H9 (cell line): Measurements from ENCODE around the gene SCN5A. TPM values are rescaled to one million over a fixed set of nuclear protein-coding genes. Genes with fewer than 3 reads are reported as not detected.

ENCODE experiments used
- DNase-seq: peaks from one replicate; pipeline ENCODE4 v3.0.0-alpha.2; 2017
- H2AFZ ChIP-seq: one replicate; pipeline ENCODE4 v1.6.1; 2013; ENCODE audit warnings: mild to moderate bottlenecking, low read length, control low read depth, moderate library complexity
- H2AK5ac ChIP-seq: 2 replicates; pipeline ENCODE4 v1.6.1; 2013; ENCODE audit warnings: low read length, control low read depth, mixed read lengths; ENCODE audit not compliant: insufficient read length
- H2BK120ac ChIP-seq: one replicate; pipeline ENCODE4 v1.6.1; 2013; ENCODE audit warnings: low read depth, mild to moderate bottlenecking, low read length, control low read depth, inconsistent platforms; ENCODE audit not compliant: poor library complexity, severe bottlenecking
- H2BK12ac ChIP-seq: 2 replicates; pipeline ENCODE4 v1.6.1; 2013; ENCODE audit warnings: low read length, control low read depth, mixed read lengths, low read depth; ENCODE audit not compliant: insufficient read length
- H2BK15ac ChIP-seq: 2 replicates; pipeline ENCODE4 v1.6.1; 2013; ENCODE audit warnings: low read depth, low read length, control low read depth
- H2BK20ac ChIP-seq: one replicate; pipeline ENCODE4 v1.6.1; 2013; ENCODE audit warnings: low read depth, mild to moderate bottlenecking, low read length, control low read depth, inconsistent platforms; ENCODE audit not compliant: poor library complexity, severe bottlenecking
- H2BK5ac ChIP-seq: 2 replicates; pipeline ENCODE4 v1.6.1; 2013; ENCODE audit warnings: low read length, control low read depth, mixed read lengths; ENCODE audit not compliant: insufficient read length
- H3K14ac ChIP-seq: 2 replicates; pipeline ENCODE4 v1.6.1; 2013; ENCODE audit warnings: low read length, control low read depth; ENCODE audit not compliant: insufficient read depth
- H3K18ac ChIP-seq: 2 replicates; pipeline ENCODE4 v1.6.1; 2013; ENCODE audit warnings: low read depth, mild to moderate bottlenecking, mixed read lengths, low read length, control low read depth; ENCODE audit not compliant: insufficient read length
- H3K23ac ChIP-seq: 2 replicates; pipeline ENCODE4 v1.6.1; 2013; ENCODE audit warnings: low read length, control low read depth, mixed read lengths, low read depth; ENCODE audit not compliant: insufficient read length
- H3K23me2 ChIP-seq: 2 replicates; pipeline ENCODE4 v1.6.1; 2013; ENCODE audit warnings: low read depth, mild to moderate bottlenecking, mixed read lengths, low read length, control low read depth; ENCODE audit not compliant: insufficient read length, poor library complexity, severe bottlenecking
- H3K27ac ChIP-seq: 2 replicates; pipeline ENCODE4 v1.5.1; 2013; ENCODE audit warnings: low read length, control low read depth, mixed read lengths, low read depth; ENCODE audit not compliant: insufficient read length
- H3K27me3 ChIP-seq: 2 replicates; pipeline ENCODE4 v1.6.1; 2013; ENCODE audit warnings: low read length, control low read depth, inconsistent platforms; ENCODE audit not compliant: insufficient read depth
- H3K4ac ChIP-seq: 2 replicates; pipeline ENCODE4 v1.6.1; 2013; ENCODE audit warnings: low read depth, mild to moderate bottlenecking, control low read depth, inconsistent platforms, low read length, moderate library complexity
- H3K4me1 ChIP-seq: 2 replicates; pipeline ENCODE4 v1.6.1; 2013; ENCODE audit warnings: low read length, control low read depth, inconsistent platforms; ENCODE audit not compliant: insufficient read depth
- H3K4me2 ChIP-seq: 2 replicates; pipeline ENCODE4 v1.6.1; 2013; ENCODE audit warnings: low read length, control low read depth, mixed read lengths; ENCODE audit not compliant: insufficient read length, insufficient read depth
- H3K56ac ChIP-seq: 2 replicates; pipeline ENCODE4 v1.6.1; 2013; ENCODE audit warnings: low read depth, mild to moderate bottlenecking, mixed read lengths, low read length, control low read depth; ENCODE audit not compliant: insufficient read length
- H3K79me1 ChIP-seq: 2 replicates; pipeline ENCODE4 v1.6.1; 2013; ENCODE audit warnings: low read depth, mild to moderate bottlenecking, moderate library complexity, low read length, control low read depth, inconsistent platforms; ENCODE audit not compliant: insufficient read depth, poor library complexity, severe bottlenecking
- H3K79me2 ChIP-seq: 2 replicates; pipeline ENCODE4 v1.6.1; 2013; ENCODE audit warnings: low read length, control low read depth, inconsistent platforms; ENCODE audit not compliant: insufficient read depth
- H3K9ac ChIP-seq: 2 replicates; pipeline ENCODE4 v1.6.1; 2013; ENCODE audit warnings: low read length, control low read depth, mixed read lengths; ENCODE audit not compliant: insufficient read length; ENCODE audit errors: extremely low read depth
- H3K9me3 ChIP-seq: one replicate; pipeline ENCODE4 v1.6.1; 2013; ENCODE audit warnings: low read depth, low read length, inconsistent platforms; ENCODE audit not compliant: control insufficient read depth
- H3T11ph ChIP-seq: one replicate; pipeline ENCODE4 v1.6.1; 2013; ENCODE audit warnings: mild to moderate bottlenecking, low read length, control low read depth, inconsistent platforms
- H4K20me1 ChIP-seq: one replicate; pipeline ENCODE4 v1.6.1; 2013; ENCODE audit not compliant: control insufficient read depth, insufficient read length, insufficient read depth
- H4K5ac ChIP-seq: 2 replicates; pipeline ENCODE4 v1.6.1; 2013; ENCODE audit warnings: low read depth, mild to moderate bottlenecking, mixed read lengths, low read length, control low read depth; ENCODE audit not compliant: insufficient read length
- H4K8ac ChIP-seq: replicated peaks from 2 replicates; pipeline ENCODE4 v1.6.1; 2013; ENCODE audit warnings: low read length, control low read depth, mixed read lengths, low read depth; ENCODE audit not compliant: insufficient read length
- H4K91ac ChIP-seq: 2 replicates; pipeline ENCODE4 v1.6.1; 2013; ENCODE audit warnings: low read depth, mild to moderate bottlenecking, moderate library complexity, mixed read lengths, low read length, control low read depth; ENCODE audit not compliant: insufficient read length
- H3K27ac Mint-ChIP-seq, 3 experiments: 2 replicates in 2 of 3; 3 replicates in 1 of 3; pipeline ENCODE4 v1.8.0; 2020 to 2021; ENCODE audit warnings: mixed read lengths in 3 of 3, mild to moderate bottlenecking in 1 of 3, moderate library complexity in 1 of 3
- H3K27me3 Mint-ChIP-seq: 2 replicates; pipeline ENCODE4 v1.8.0; 2021; ENCODE audit warnings: low read depth, mild to moderate bottlenecking, moderate library complexity, mixed read lengths
- H3K36me3 Mint-ChIP-seq, 3 experiments: 2 replicates in 2 of 3; 3 replicates in 1 of 3; pipeline ENCODE4 v1.8.0; 2020 to 2021; ENCODE audit warnings: low read depth in 3 of 3, mixed read lengths in 3 of 3; ENCODE audit not compliant: insufficient read depth in 1 of 3
- H3K4me1 Mint-ChIP-seq, 2 experiments: 2 replicates each; pipeline ENCODE4 v1.8.0; 2020; ENCODE audit warnings: mixed read lengths in 2 of 2
- H3K4me3 Mint-ChIP-seq, 2 experiments: 2 replicates in 1 of 2; 3 replicates in 1 of 2; pipeline ENCODE4 v1.8.0; 2020 to 2021; ENCODE audit warnings: mild to moderate bottlenecking in 2 of 2, mixed read lengths in 2 of 2, moderate library complexity in 1 of 2
- H3K9me3 Mint-ChIP-seq, 2 experiments: 2 replicates in 1 of 2; 3 replicates in 1 of 2; pipeline ENCODE4 v1.8.0; 2020; ENCODE audit warnings: mild to moderate bottlenecking in 2 of 2, mixed read lengths in 2 of 2, moderate library complexity in 1 of 2
- whole genome bisulfite sequencing: extraction: QIAGEN DNeasy Blood & Tissue Kit; methylation state at CpG from one replicate; pipeline ENCODE4 v1.1.7; 2013; ENCODE audit warnings: missing lambda C conversion rate, low lambda C conversion rate, mixed read lengths; ENCODE audit not compliant: insufficient read length; ENCODE audit errors: extremely low coverage; 5-methylcytosine and 5-hydroxymethylcytosine counted together
- total RNA-seq: library from RNA; stranded (reverse); gene quantifications from 2 replicates; pipeline ENCODE4 v1.2.1, GENCODE V29; 2021
- TF ChIP-seq, protein P1 (sequence below): fragments of 200-600 bp; sonication (generic); conservative IDR thresholded peaks from 3 replicates; pipeline ENCODE4 v1.8.0; 2021; ENCODE audit warnings: antibody characterized with exemption, mild to moderate bottlenecking

SCN5A gene
- total RNA-seq, 1 experiment from 2014 or later: 6.5 TPM

DNA sequence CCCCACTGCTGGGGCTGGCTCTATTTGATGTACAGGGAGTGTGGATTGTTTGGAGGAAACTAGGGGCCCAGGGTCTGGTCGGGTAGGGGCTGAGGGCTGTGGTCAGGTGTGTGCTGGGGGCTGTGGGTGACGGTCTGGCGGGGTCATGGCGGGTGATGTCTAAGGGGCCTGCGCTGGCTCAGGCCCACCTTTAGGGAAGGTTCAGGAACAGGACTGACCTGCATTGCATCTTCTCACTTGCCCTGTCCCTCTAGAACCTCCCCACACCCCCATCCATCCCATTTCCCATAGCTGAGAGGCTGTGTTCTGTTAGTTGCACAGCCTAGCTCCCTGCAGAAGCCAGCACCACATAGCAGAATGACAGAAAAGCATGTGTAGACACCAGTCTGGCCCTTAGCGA lies 39.1 kb downstream of the SCN5A start:
- H3K79me1 ChIP-seq: no peaks in the 10 kb centered on the region
- H2AFZ ChIP-seq: no peak overlapping the region
- H4K91ac ChIP-seq: no peak overlapping the region
- H3K18ac ChIP-seq: no peak overlapping the region
- H2AK5ac ChIP-seq: no peak overlapping the region
- Mint-ChIP-seq H3K27me3 (peaks cover 2% of the 10 kb centered on the region; the same call in 1 of the 2 replicates), H3K9me3 (no peaks in the 10 kb centered on the region), H3K4me3 (no peak overlapping the region), H3K27ac (no peak overlapping the region; a peak in 2 of 7 replicates), H3K4me1 (0 out of 4 replicates have a peak, but pooled peaks cover 0 to 3% of the 10 kb centered on the region in 2 experiments), H3K36me3 (peaks cover 0 to 2% (median 0%) of the 10 kb centered on the region in 3 experiments; a peak in 2 of 7 replicates)
- no peak overlapping the region for H4K5ac ChIP-seq
- no peak overlapping the region for H3K56ac ChIP-seq
- H3K4me1 ChIP-seq: no peaks in the 10 kb centered on the region
- H2BK20ac ChIP-seq: no peak overlapping the region
- H2BK120ac ChIP-seq: no peak overlapping the region
- no peaks in the 10 kb centered on the region for H3K79me2 ChIP-seq
- H2BK12ac ChIP-seq: no peak overlapping the region
- H3K9me3 ChIP-seq: no peaks in the 10 kb centered on the region
- H3K9ac ChIP-seq: no peak overlapping the region
- WGBS: no CpG with 5 or more reads among the region's 6 CpGs
- no peaks in the 10 kb centered on the region for H4K20me1 ChIP-seq
- no peak for DNase-seq
- H3K27me3 ChIP-seq: no peaks in the 10 kb centered on the region
- no peak overlapping the region for H3K23ac ChIP-seq
- H3K14ac ChIP-seq: no peak overlapping the region
- no peak overlapping the region for H3K4ac ChIP-seq
- no peaks in the 10 kb centered on the region for H3K23me2 ChIP-seq
- H2BK5ac ChIP-seq: no peak overlapping the region
- no peak overlapping the region for H4K8ac ChIP-seq
- TF ChIP-seq, protein P1, sequence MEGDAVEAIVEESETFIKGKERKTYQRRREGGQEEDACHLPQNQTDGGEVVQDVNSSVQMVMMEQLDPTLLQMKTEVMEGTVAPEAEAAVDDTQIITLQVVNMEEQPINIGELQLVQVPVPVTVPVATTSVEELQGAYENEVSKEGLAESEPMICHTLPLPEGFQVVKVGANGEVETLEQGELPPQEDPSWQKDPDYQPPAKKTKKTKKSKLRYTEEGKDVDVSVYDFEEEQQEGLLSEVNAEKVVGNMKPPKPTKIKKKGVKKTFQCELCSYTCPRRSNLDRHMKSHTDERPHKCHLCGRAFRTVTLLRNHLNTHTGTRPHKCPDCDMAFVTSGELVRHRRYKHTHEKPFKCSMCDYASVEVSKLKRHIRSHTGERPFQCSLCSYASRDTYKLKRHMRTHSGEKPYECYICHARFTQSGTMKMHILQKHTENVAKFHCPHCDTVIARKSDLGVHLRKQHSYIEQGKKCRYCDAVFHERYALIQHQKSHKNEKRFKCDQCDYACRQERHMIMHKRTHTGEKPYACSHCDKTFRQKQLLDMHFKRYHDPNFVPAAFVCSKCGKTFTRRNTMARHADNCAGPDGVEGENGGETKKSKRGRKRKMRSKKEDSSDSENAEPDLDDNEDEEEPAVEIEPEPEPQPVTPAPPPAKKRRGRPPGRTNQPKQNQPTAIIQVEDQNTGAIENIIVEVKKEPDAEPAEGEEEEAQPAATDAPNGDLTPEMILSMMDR: no peak
- H3T11ph ChIP-seq: no peak overlapping the region
- no peak overlapping the region for H2BK15ac ChIP-seq
- no peak overlapping the region for H3K4me2 ChIP-seq
- no peak overlapping the region for H3K27ac ChIP-seq
